Subcutaneous adipose tissue (tissue), 4 donors: ENCODE data around the gene ZNF787. TPM values are rescaled to one million over a fixed set of nuclear protein-coding genes. Genes with fewer than 3 reads are reported as not detected.

Source experiments
- total RNA-seq, 4 donors: library from RNA; depleted of rRNA; stranded (reverse); fragments of >200 nt; gene quantifications; one replicate each; pipeline ENCODE4 v1.1.0, GENCODE V29; 2016
- TF ChIP-seq, protein P1 (sequence below): fragments of 450-650 bp; IDR thresholded peaks from one replicate; pipeline ENCODE4 v1.5.1; 2016; ENCODE audit warnings: low read depth, mild to moderate bottlenecking, control low read depth, antibody characterized with exemption, moderate library complexity

Gene ZNF787
- total RNA-seq, 4 donors from 2014 or later = 3.6 to 11.7 (median 5.7) TPM

DNA sequence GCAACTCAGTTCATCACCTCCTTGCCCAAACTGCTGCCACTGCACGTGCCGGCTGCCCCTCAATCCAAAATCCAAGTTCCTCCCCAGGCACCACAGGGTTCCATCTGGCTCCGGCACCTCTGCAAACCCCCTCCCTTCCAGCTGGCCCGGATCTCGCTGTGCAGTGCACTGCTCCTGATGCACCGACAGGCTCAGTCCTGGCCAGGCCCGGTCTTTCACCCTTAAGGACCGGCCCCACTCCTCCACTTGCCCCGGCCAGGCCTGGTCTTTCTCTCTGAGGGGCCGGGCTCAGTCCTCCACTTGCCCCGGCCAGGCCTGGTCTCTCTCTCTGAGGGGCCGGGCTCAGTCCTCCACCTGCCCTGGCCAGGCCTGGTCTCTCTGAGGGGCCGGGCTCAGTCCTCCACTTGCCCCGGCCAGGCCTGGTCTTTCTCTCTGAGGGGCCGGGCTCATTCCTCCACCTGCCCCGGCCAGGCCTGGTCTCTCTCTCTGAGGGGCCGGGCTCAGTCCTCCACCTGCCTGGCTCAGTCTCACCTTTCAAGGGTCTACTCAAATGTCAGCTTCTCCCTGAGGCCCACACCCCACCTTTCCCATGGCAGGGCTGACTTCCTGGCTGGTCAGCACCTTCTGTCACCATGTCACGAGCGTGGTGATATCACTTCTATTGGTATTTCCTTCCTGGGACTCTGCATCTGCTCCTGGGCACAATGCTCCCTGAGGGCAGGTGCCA, 6.9 kb downstream of the ZNF787 start:
- TF ChIP-seq, protein P1, sequence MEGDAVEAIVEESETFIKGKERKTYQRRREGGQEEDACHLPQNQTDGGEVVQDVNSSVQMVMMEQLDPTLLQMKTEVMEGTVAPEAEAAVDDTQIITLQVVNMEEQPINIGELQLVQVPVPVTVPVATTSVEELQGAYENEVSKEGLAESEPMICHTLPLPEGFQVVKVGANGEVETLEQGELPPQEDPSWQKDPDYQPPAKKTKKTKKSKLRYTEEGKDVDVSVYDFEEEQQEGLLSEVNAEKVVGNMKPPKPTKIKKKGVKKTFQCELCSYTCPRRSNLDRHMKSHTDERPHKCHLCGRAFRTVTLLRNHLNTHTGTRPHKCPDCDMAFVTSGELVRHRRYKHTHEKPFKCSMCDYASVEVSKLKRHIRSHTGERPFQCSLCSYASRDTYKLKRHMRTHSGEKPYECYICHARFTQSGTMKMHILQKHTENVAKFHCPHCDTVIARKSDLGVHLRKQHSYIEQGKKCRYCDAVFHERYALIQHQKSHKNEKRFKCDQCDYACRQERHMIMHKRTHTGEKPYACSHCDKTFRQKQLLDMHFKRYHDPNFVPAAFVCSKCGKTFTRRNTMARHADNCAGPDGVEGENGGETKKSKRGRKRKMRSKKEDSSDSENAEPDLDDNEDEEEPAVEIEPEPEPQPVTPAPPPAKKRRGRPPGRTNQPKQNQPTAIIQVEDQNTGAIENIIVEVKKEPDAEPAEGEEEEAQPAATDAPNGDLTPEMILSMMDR = no peak

DNA sequence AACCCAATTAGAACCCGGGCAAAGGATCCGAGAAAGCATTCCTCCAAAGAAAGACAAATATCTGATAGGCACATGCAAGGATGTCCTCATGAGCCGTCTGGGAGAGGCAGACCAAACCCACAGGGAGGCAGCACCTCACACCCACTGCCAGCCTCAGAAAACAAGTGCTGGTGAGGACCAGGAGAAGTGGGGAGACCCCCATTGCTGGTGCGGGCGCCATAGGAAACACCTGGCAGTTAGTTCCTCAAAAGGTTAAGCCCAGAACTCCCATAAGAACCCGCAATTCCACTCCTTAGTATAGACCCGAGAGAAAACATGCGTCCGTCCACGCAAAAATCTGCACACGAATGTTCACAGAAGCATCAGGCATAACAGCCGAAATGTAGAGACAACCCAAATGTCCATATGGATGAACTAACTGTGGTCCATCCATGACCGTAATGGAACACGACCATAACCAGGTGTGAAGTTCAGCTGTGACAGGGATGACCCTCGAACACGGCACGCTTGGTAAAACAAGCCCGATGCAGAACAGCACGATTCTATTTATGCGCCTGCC, 7.9 kb downstream of the ZNF787 start:
- TF ChIP-seq, protein P1 = no peak

DNA sequence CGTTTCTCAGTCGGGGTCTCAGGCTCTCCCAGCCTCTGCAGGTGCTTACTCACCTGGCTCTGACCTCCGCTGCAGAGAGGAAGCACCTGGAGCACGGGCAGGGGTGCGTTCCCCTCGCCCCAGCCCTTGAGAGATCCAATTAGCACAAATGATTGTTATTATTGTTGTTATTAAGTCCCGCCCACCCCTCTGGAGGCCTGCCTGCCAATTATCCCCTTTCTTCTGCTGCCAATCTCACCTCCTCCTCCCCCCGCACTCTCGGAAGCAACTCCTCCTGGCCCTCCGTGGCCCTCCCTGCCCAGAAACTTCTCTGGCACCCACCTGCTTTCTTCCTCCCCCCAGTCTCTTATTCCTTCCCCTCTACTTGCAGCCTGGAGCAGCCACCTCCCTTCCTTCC, 8.8 kb downstream of the ZNF787 start:
- TF ChIP-seq, protein P1 = no peak

DNA sequence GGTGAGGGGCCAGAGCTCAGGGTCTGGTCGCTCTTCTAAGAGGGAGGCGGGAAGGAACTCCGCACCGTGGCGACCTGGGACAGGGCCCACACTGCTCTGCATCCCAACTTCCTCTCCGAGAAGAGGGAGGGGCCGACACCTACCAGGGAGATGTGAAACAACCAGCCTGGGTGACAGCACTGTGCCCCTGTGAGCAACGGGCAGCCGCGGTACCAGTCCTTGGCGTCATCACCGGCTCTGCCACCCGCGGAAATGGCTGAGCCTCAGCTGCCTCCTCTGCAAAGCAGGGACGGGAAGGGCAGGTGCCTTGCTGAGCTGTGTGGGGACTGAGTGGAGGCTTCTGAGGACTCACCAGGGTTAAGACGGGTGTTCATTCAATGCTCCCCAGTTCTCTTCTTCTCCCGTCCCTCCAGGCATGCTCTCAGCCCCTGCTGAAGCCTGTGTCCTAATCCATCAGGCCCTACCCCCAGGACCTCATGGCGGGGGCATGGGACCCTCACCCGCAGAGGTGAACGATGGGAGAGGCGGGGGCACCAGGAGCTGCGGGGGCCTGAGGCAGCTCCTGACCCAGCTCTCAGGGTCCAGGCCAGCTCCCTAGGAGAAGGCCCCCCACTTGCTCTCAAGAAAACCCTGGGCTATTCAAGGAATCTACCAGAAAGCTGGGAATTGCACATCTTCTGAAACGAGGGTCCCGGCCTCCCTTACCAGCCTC, 9.3 kb downstream of the ZNF787 start:
- TF ChIP-seq, protein P1 = no peak

DNA sequence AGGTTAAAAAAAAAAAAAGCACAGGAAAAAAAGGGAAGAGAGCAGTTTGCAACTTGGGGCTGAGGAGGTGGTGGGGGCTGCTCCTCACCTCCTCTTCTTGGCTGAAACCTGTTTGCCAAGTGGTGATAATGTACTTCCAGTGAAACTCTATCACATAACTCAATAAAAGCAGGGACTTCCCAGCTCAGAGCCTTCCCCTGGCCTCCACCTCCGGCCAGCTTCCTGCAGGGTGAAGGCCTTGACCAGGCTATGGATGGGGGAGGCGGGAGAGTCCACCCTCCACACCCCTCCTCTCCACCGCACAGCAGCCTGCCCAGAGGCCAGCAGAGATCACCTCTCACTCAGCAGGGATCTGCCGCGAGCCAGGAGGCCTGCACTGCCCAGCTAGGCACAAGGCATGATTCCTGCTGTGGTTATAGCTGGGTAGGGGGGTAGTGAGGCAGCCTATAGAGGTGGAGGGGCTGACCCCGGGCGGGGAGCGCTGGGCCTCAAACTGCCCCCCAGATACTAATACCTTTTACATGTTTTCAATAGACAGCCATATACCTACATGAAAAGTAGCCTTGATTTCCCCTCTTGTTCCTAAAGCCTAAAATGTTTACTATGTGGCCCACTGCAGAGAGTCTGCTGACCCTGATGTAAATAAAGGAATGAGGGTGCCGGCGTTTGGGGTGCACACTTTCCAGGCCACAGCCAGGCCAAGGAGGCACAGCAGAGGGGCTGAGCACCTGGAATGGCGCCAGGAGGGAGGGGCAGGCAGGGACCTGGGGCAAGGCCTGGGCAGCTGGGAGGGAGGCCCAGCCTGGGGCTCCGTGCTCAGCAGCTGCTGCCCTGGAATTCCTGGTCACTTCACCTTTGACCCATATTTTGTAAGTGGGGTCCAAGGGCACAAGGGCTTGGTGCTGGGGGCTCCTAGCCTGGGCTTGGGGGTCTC, 10.3 kb downstream of the ZNF787 start:
- TF ChIP-seq, protein P1 = no peak

DNA sequence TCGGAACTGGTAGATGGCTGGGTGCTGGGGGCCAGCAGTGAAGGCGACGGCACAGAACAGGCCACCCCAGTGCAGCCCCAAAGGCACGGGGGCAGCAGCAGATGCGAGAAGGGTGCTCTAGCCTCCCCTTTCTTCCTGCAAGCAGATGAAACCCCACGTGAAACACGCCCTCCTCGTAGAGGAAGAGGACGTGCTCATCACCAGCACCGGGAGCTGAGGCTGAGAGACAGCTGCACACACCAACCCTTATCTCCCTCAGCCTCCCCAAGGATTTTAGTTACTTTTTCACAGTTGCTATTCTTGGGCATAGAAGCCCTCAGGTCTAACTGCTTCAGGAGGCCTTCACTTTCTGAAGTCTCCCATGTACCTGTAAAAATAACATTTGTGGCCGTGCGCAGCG, 11.9 kb downstream of the ZNF787 start:
- TF ChIP-seq, protein P1 = no peak
